ENCODE results near the gene CYP4F3.
"Not testable (repeated sequence)": the region's sequence is repeated elsewhere in the genome, so short reads cannot be mapped to it uniquely, and the experiment has no call there.

Gene CYP4F3

DNA sequence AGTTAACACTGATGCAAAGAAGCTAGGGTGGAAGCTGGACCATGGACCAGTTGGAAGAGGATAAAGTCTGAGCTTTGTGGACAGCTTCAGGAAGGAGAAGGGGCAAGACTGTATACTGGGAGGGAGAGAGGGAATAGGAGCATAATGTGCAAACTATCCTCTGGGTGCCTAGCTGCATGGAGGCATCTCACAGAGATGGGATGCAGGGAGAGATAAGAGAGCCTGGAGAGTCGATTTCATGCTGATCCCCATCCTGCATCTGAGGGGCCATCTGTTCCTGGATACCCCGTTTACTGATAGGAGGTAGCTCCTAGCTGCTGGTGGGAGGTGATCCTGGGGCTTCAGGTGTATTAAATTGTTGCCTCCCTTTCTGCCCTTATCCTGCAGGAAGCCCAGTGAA lies 8.8 kb downstream of the CYP4F3 start:
- intact Hi-C loops (cut with DNase I; ENCODE audit: low total_unique reads) = no loop called here
- no peaks in the 10 kb centered on the region for H3K36me3 ChIP-seq
- TF ChIP-seq, protein P1, sequence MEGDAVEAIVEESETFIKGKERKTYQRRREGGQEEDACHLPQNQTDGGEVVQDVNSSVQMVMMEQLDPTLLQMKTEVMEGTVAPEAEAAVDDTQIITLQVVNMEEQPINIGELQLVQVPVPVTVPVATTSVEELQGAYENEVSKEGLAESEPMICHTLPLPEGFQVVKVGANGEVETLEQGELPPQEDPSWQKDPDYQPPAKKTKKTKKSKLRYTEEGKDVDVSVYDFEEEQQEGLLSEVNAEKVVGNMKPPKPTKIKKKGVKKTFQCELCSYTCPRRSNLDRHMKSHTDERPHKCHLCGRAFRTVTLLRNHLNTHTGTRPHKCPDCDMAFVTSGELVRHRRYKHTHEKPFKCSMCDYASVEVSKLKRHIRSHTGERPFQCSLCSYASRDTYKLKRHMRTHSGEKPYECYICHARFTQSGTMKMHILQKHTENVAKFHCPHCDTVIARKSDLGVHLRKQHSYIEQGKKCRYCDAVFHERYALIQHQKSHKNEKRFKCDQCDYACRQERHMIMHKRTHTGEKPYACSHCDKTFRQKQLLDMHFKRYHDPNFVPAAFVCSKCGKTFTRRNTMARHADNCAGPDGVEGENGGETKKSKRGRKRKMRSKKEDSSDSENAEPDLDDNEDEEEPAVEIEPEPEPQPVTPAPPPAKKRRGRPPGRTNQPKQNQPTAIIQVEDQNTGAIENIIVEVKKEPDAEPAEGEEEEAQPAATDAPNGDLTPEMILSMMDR (IDR thresholded peaks at IDR 0.05) = no peak

GRCh38 chr19:15650123-15650522 lies 9.4 kb downstream of the CYP4F3 start:
- DNase-seq; H3K4me3 ChIP-seq; H3K36me3 ChIP-seq; H3K4me1 ChIP-seq; H3K27ac ChIP-seq; intact Hi-C loops (cut with DNase I; ENCODE audit: low total_unique reads); H3K9me3 ChIP-seq: not testable (repeated sequence)
- peaks cover 0 to 23% of the 10 kb centered on the region in 2 donors for H3K27me3 ChIP-seq

More for the DNA sequence above, 8.8 kb downstream of the CYP4F3 start:
- Histone ChIP-seq H3K4me3 (no peak overlapping the region), H3K27me3 (peaks cover 0 to 23% of the 10 kb centered on the region in 2 donors), H3K4me1 (no peaks in the 10 kb centered on the region), H3K9me3 (peaks cover 0 to 6% (median 0%) of the 10 kb centered on the region in 3 donors), H3K27ac (no peak overlapping the region)
- no peak for DNase-seq

- no peak for DNase-seq
- no peaks in the 10 kb centered on the region for H3K36me3 ChIP-seq
- intact Hi-C loops (cut with DNase I; ENCODE audit: low total_unique reads) = no loop called here
- no peak overlapping the region for H3K4me3 ChIP-seq
- H3K4me1 ChIP-seq = no peaks in the 10 kb centered on the region
- H3K9me3 ChIP-seq = peaks cover 0 to 6% (median 0%) of the 10 kb centered on the region in 3 donors
- no peak overlapping the region for H3K27ac ChIP-seq
- TF ChIP-seq, protein P1 (IDR thresholded peaks at IDR 0.05) = no peak
- H3K27me3 ChIP-seq = peaks cover 0 to 15% of the 10 kb centered on the region in 2 donors
These were observed 11.1 kb downstream of the CYP4F3 start for GRCh38 chr19:15651791-15652190.

GRCh38 chr19:15652559-15653278 lies 12.0 kb downstream of the CYP4F3 start:
- H3K27me3 ChIP-seq = peaks cover 0 to 16% of the 10 kb centered on the region in 2 donors
- no peaks in the 10 kb centered on the region for H3K36me3 ChIP-seq
- H3K27ac ChIP-seq = no peak overlapping the region
- H3K9me3 ChIP-seq = peaks cover 0 to 6% (median 0%) of the 10 kb centered on the region in 3 donors
- H3K4me3 ChIP-seq = no peak overlapping the region
- H3K4me1 ChIP-seq = no peaks in the 10 kb centered on the region
- intact Hi-C loops (cut with DNase I; ENCODE audit: low total_unique reads) = no loop called here
- DNase-seq = no peak
- TF ChIP-seq, protein P1 (IDR thresholded peaks at IDR 0.05) = no peak

DNA sequence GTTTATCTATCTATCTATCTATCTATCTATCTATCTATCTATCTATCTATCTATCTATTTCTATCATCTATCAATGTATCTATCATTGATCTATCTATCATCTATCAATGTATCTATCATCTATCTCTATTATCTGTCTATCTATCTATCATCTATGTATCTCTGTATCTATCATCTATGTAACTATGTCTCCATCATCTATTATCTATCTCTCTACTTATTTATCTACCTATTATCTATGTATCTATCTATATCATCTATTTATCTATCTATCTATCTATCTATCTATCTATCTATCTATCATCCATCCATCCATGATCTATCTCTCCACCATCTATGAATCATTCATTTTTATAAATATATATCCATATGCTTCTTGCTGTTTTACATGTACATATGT lies 15.8 kb downstream of the CYP4F3 start:
- H3K9me3 ChIP-seq = no peaks in the 10 kb centered on the region
- TF ChIP-seq, protein P1 (IDR thresholded peaks at IDR 0.05) = no peak
- H3K4me3 ChIP-seq = no peak overlapping the region
- intact Hi-C loops (cut with DNase I; ENCODE audit: low total_unique reads) = no loop called here
- DNase-seq = no peak
- H3K4me1 ChIP-seq = no peaks in the 10 kb centered on the region
- H3K36me3 ChIP-seq = no peaks in the 10 kb centered on the region
- H3K27ac ChIP-seq = no peak overlapping the region
- H3K27me3 ChIP-seq = peaks cover 0 to 27% of the 10 kb centered on the region in 2 donors

GRCh38 chr19:15663247-15663646 lies 22.6 kb downstream of the CYP4F3 start:
- peaks cover 0 to 15% of the 10 kb centered on the region in 2 donors for H3K27me3 ChIP-seq
- no peaks in the 10 kb centered on the region for H3K9me3 ChIP-seq
- no peaks in the 10 kb centered on the region for H3K36me3 ChIP-seq
- H3K27ac ChIP-seq = no peak overlapping the region
- no peak for DNase-seq
- TF ChIP-seq, protein P1 (IDR thresholded peaks at IDR 0.05) = no peak
- H3K4me1 ChIP-seq = no peaks in the 10 kb centered on the region
- intact Hi-C loops (cut with DNase I; ENCODE audit: low total_unique reads) = no loop called here
- no peak overlapping the region for H3K4me3 ChIP-seq
